ENCODE measurements around the gene EEF1B2.
A peak's percentile ranks its signal among the peaks of the same experiment; 100 is the strongest.

EEF1B2 gene

DNA sequence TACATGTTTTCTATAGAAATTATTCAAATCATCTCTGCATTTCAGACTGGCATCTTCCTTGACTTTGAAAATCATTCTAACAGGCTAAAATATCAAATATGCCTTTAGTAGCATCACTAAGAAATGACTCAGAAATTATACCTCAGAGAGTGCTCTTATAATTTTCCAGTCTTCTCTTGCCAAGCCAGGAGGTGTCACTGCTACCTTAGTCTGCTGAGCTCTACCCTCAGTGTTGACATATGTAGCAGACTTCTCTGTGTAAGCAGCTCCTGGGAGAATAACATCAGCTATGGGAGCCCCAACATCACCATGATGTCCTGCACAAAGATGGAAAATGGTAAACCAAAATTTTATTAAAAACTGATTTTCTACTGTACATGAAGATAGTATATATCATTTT, 32.0 kb upstream of the EEF1B2 start:
- DNase-seq (ENCODE audit: low read depth): no peak
- H3K4me3 ChIP-seq (ENCODE audit: low read depth, low read length): no peak overlapping the region
- TF ChIP-seq, protein P1, sequence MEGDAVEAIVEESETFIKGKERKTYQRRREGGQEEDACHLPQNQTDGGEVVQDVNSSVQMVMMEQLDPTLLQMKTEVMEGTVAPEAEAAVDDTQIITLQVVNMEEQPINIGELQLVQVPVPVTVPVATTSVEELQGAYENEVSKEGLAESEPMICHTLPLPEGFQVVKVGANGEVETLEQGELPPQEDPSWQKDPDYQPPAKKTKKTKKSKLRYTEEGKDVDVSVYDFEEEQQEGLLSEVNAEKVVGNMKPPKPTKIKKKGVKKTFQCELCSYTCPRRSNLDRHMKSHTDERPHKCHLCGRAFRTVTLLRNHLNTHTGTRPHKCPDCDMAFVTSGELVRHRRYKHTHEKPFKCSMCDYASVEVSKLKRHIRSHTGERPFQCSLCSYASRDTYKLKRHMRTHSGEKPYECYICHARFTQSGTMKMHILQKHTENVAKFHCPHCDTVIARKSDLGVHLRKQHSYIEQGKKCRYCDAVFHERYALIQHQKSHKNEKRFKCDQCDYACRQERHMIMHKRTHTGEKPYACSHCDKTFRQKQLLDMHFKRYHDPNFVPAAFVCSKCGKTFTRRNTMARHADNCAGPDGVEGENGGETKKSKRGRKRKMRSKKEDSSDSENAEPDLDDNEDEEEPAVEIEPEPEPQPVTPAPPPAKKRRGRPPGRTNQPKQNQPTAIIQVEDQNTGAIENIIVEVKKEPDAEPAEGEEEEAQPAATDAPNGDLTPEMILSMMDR (IDR thresholded peaks at IDR 0.05; ENCODE audit: control insufficient read depth, extremely low read depth, insufficient read depth): 0 out of 2 replicates have a peak, but pooled peaks have one; percentile 8

DNA sequence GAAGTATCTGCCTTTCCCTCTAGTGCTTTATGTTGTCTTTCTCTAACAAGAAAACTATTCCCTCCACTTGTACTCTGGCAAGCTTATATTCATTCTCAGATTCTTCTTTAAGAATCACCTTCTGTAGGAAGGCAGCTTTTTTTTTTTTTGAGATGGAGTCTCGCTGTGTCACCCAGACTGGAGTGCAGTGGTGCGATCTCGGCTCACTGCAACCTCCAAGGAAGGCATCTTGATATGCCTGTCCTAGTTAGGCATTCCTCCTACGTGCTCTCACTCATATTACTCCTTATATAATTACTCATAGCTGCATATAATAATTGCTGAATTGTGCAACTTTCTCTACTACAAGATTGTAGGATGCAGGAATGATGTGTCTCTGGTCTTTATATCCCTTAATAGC, 16.2 kb upstream of the EEF1B2 start:
- TF ChIP-seq, protein P1 (IDR thresholded peaks at IDR 0.05; ENCODE audit: control insufficient read depth, extremely low read depth, insufficient read depth): no peak
- DNase-seq (ENCODE audit: low read depth): no peak
- no peak overlapping the region for H3K4me3 ChIP-seq (ENCODE audit: low read depth, low read length)

DNA sequence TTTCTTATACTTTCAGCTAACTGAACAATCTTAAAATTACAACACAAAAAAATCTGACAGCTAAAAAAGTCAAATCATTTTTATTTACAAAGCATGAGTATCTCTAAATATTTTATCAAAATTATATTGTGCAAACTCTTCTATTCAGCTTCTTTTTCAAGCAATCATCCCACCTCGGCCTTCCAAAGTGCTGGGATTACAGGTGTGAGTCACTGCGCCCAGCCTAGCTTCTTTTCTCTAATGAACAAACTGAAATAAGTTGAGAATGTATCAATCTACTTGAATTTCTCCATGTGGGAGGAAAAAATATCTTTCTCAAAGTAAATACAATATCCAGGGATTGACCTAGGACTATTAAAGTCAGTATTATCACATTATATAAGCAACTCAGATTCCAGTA, 15.3 kb upstream of the EEF1B2 start:
- no peak for DNase-seq (ENCODE audit: low read depth)
- H3K4me3 ChIP-seq (ENCODE audit: low read depth, low read length): no peak overlapping the region
- TF ChIP-seq, protein P1 (IDR thresholded peaks at IDR 0.05; ENCODE audit: control insufficient read depth, extremely low read depth, insufficient read depth): no peak

DNA sequence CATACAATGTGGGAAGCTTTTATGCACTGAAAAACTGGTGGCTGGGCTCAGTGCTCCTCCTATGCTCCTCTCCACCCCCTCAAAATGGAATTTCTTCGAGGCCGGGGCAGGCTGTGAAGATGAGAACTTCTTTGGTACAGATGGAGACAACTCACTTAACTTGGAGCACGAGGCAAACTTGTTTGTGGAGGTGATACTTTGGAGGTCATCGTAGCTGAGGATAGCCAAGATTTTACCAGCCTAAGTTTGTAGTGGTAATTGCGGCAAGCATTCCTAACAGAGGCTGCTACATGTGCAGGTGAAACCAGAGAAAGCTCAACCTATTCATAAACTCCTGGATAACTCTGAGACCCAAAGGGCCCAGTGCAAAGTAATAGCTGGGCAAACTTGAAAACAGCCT, 14.0 kb upstream of the EEF1B2 start:
- TF ChIP-seq, protein P1 (IDR thresholded peaks at IDR 0.05; ENCODE audit: control insufficient read depth, extremely low read depth, insufficient read depth): no peak
- no peak overlapping the region for H3K4me3 ChIP-seq (ENCODE audit: low read depth, low read length)
- no peak for DNase-seq (ENCODE audit: low read depth)

DNA sequence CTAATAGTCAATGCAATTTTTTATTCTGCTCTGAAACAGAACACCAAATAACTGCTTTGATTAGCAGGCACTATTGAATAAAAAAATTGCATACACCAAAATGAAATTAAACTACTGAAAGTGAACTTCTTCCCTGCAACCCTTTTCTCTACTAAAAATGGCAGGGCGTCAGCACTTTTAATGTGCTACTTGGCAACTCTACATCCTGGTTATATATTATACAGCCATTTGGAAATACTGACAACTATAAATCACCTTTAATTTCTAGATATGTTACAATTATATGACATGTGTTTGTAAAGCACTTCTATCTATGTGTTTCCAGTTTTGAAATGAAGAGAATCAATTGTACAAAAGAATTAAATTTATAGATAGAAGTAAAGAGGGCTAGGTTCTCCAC, 10.4 kb upstream of the EEF1B2 start:
- DNase-seq (ENCODE audit: low read depth): no peak
- no peak overlapping the region for H3K4me3 ChIP-seq (ENCODE audit: low read depth, low read length)
- TF ChIP-seq, protein P1 (IDR thresholded peaks at IDR 0.05; ENCODE audit: control insufficient read depth, extremely low read depth, insufficient read depth): no peak

DNA sequence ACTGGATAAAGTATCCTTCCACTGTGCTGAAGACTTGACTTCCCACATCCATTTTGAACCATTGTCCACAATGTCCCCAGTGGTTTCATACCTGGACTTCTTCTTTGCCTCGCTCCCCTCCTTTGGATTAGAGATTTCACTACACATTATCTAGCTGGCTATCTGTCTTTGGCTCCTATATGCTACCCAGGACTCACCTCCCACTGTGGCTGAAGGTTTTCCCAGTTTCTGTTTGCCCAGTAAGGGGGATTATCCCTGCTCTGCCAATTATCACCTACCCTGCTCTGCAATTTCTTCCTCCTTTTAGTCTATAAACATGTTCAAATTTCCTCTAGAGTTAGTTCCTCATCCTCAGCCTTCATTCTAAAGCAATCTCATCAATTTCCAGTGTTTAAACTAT, 9.5 kb upstream of the EEF1B2 start:
- TF ChIP-seq, protein P1 (IDR thresholded peaks at IDR 0.05; ENCODE audit: control insufficient read depth, extremely low read depth, insufficient read depth): no peak
- H3K4me3 ChIP-seq (ENCODE audit: low read depth, low read length): no peak overlapping the region
- no peak for DNase-seq (ENCODE audit: low read depth)

DNA sequence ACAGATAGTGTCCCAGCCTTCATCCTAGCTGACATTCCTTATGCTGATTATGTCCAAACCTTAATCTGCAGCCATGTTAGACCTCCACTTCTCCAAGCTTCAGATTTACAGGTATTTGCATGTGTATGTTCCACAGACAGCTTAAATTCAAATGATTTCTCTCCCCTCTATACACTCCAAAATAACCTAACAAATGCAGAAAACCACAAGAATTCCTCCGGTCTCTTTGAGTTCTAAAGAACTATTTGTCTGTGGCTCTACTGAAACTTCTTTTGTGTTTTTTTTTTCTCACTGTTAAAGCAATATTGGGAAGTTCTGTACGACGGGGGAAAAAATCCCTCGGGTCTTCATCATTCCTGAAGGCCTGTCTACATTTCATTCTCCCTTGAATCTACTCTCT, 9.1 kb upstream of the EEF1B2 start:
- TF ChIP-seq, protein P1 (IDR thresholded peaks at IDR 0.05; ENCODE audit: control insufficient read depth, extremely low read depth, insufficient read depth): no peak
- DNase-seq (ENCODE audit: low read depth): no peak
- H3K4me3 ChIP-seq (ENCODE audit: low read depth, low read length): no peak overlapping the region

Measured in LNCaP clone FGC (cell line).